ENCODE measurements around the gene PRLH.

The PRLH gene

DNA sequence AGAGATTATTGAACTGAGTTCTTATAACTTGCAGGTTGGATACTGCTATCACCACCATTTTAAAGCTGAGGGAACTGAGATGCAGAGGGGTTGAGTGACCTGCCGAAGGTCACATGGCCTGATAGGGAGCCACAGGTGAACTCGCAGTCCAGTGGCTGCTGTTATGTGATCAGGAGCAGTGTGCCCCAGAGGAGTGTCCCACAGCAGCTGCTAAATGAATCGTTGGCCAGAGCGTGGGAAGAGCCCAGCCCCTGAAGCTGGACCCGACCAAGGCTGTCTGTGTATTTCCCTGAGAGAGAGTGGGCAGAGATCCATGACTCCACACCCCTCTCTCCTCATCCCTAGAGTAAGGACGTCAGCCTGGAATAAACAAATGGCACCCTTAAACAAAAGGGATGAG lies 26.7 kb upstream of the PRLH start:
- TF ChIP-seq CTCF (IDR thresholded peaks at IDR 0.05; ENCODE audit: low read depth, low read length): no peak
- no peak overlapping the region for H3K4me3 ChIP-seq (ENCODE audit: low read depth, low read length)

- TF ChIP-seq CTCF (IDR thresholded peaks at IDR 0.05; ENCODE audit: low read depth, low read length): no peak
- H3K4me3 ChIP-seq (ENCODE audit: low read depth, low read length): no peak overlapping the region
These were observed 26.1 kb upstream of the PRLH start for GRCh38 chr2:237540223-237540775.

DNA sequence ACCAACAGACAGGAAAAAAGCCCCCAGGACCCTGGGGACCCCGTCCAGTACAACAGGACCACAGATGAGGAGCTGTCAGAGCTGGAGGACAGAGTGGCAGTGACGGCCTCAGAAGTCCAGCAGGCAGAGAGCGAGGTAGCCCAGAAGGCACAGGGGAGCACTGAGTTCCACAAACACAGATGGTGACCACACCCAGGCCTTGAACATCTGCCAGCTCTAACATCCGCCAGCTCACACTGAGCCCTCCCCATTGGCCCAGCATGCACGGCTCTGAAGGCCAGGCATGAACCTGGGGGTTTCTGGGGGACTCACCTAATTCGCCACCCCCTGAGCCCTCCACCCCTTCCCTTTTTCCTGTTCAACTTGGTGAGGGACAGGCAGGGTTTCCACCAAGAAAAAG lies 25.6 kb upstream of the PRLH start:
- TF ChIP-seq CTCF (IDR thresholded peaks at IDR 0.05; ENCODE audit: low read depth, low read length): no peak
- H3K4me3 ChIP-seq (ENCODE audit: low read depth, low read length): no peak overlapping the region

DNA sequence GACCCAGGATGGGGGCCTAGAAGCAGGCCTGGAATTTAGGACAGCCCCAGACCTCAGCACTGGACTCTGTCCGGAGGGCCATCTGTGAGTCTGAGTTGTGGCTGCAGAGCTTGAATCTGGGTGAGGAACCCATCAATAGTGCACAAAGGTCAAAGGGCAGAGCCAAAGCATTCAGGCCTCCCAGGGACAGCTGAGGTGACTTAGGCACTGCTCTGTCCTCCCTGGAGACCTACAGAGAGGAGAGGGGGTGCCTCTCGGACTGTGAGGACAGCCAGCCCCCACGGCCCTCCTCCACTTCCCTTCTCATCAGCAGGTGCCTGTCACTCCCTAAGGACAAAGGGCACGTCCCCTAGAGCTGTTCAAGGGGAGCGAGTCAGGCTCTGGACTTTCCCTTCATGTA lies 25.1 kb upstream of the PRLH start:
- TF ChIP-seq CTCF (IDR thresholded peaks at IDR 0.05; ENCODE audit: low read depth, low read length): no peak
- no peak overlapping the region for H3K4me3 ChIP-seq (ENCODE audit: low read depth, low read length)

- TF ChIP-seq CTCF (IDR thresholded peaks at IDR 0.05; ENCODE audit: low read depth, low read length): no peak
- H3K4me3 ChIP-seq (ENCODE audit: low read depth, low read length): no peak overlapping the region
These were observed 24.2 kb upstream of the PRLH start for GRCh38 chr2:237542001-237542704.

DNA sequence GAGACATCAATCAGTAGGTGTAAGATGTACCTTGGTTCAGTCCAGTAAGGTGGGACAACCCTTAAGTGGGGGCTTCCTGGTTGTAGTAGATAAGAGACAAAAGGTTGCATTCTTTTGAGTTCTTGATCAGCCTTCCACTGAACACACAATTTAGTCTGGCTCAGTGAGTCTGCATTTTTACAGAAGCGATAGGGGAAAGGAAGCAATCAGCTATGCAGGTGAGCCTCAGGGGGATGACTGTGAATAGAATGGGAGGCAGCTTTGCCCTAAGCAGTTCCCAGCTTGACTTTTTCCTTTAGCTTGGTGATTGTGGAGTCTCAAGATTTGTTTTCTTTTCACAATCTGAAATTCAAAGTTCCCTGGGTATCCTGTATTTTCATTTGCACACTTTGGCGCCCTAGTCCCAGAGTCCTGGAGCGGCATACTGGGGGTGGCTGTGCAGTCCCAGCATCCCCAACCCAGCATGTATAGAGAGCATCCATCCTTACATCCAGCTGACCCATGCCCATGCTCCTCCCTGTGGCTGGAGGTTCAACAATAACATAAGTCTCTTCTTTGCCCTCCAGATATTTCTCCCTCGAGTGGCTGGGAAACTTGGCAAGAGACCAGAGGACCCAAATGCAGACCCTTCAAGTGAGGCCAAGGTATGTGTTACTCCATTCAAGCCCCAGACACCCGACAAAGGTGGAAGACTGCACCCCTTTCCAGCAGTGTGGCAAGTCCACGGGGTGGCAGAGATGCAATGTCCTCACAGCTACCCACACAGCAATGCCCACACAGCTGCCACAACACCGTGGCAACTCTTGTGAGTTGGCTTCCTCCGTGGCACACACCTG lies 20.1 kb upstream of the PRLH start:
- no peak for TF ChIP-seq CTCF (IDR thresholded peaks at IDR 0.05; ENCODE audit: low read depth, low read length)
- H3K4me3 ChIP-seq (ENCODE audit: low read depth, low read length): no peak overlapping the region

DNA sequence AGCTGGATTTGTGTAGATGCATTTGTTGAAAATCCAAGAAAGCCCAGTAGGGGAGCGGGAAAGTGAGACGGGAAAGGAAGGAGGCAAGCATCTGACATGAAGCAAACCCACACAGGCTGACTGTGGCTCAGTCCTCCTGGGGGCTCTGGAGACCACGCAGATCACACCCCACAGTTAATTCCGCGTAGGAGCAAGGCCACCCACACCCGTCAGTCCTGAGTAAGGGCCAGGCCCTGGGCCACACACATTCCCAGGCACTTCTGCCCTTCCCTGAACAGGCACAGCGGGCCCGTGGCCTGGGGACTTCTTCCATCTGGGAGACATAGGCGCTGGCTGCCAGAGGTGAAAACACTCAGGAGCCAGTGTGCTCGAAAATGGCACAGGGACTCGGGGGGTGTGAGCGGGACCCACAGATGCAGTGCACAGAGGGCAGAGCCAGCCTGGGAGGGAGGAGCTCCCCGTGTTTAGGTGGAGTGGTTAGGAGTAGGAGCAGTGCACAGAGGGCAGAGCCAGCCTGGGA lies 19.4 kb upstream of the PRLH start:
- no peak overlapping the region for H3K4me3 ChIP-seq (ENCODE audit: low read depth, low read length)
- no peak for TF ChIP-seq CTCF (IDR thresholded peaks at IDR 0.05; ENCODE audit: low read depth, low read length)
